Measurements from ENCODE around the gene TSHZ2.

Gene TSHZ2

DNA sequence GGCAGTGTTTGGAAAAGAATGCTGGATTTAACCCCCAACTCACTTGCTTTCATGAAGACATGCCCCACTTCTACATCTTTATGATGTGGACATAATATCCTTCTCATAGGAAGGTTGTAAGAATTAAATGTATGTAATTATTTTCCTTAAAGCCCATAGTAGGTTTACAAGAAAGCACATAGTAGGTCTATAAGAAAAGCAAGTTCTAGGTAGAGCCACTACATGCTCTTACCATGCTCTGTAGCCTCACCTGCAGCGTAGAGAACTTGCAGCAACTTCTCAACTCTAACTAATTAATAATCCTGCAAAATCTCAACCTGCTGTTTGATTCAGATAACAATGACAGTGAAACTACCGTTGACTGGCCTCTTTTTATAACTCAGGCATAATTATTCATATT lies 288.4 kb downstream of the TSHZ2 start:
- DNase-seq = no peak

DNA sequence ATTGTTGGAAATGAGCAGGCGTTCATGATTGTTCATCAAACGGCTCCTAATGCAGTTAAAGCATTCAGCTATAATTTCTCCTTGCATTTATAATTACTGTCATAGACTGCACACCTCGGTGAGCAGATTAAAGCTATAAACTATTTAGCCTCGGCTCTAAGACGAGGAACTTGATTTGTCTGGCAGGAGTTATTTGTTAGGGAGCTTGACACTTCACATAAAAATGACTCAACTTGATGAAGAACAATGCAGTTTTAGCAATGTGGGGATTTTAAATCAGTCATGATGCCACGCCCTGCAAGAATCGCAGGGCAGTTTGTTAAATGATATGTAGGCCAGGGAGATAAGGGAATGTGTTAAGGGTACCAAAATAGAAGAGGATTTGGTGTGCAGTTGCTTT lies 290.2 kb downstream of the TSHZ2 start:
- no peak for DNase-seq

DNA sequence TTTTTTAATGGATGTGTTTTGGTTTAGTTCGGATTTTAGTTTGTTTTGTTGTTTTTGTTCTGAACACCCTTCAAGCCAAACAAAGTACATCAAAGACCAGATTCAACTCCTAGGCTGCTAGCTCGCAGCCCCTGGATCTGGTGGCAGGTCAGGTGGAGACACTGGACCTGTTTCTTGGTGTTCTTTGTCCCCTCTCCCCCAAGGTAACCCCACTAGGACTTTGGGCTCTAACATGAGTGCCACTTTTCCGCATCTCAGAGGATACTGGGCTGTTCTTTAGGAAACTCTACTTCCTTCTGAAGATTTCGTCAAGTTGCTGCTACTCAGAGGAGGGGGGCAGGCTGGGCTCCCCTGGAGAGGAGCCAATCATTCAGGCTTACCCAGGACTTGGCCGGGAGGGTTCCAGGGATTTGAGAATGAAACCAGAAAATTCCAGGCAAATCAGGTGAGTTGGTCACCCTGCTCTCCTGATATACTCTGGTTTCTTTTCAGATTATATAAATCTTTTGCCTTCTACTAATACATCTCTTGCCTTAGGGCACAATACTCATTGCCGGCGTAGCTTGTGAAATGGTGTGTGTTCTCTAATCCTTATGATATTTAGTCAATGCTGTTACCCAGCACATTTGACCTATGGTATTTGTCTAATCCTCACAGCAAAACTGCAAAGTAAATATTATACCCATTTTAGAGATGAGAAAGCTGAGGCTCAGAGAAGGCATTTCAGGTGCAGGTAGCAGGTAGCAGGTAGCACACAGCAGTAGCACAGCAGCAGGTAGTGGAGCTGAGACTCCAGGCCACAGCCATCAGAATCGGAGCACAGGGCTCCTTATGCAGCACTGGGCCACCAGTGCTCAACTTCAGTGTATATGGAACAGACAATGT lies 291.6 kb downstream of the TSHZ2 start:
- no peak for DNase-seq

DNA sequence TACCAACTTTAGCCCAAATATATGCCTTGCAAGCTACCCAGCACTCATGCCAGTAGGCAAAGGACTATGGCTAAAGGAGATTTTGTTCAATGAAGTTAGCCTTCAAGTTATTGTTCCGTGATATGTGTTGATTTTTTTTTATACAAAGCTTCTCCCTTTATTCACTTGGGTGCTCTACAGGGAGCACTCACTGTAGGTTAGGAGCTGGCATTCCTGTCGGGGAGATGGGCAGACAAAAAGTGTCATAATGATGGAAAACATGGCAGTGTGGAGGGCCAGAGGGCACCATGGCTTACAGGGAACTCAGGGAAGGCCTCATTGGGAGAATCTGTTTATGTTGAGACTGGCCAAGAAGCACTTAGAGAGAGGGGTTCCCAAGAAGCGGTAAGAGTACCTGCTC lies 292.4 kb downstream of the TSHZ2 start:
- no peak for DNase-seq

DNA sequence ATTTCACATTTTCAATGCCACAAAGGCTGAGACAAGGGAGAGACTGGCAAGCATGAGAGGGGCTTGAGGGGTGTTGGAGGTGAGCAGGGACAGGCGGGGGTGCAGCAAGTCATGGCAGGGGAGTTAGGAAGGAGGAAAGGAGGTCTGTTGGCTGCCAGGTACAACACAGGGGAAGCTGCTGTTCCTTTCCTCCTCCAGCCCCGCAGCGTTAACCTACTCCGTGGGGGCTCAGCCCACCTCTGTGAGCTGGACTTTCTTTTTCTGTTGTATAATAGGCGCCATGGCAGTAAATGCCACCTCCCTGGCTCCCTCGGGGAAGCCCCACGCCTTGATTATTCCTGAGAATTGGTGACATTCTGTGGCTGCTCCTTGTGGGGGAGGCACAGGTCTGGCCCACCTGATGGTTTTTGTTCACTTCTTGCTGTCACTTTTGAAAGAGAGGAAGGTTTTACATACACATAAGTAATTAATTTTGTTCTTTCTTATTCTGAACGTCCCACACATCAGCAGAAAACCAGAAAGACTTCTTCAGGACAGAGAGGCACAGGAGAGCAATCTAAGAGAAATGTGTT lies 293.2 kb downstream of the TSHZ2 start:
- no peak for DNase-seq

DNA sequence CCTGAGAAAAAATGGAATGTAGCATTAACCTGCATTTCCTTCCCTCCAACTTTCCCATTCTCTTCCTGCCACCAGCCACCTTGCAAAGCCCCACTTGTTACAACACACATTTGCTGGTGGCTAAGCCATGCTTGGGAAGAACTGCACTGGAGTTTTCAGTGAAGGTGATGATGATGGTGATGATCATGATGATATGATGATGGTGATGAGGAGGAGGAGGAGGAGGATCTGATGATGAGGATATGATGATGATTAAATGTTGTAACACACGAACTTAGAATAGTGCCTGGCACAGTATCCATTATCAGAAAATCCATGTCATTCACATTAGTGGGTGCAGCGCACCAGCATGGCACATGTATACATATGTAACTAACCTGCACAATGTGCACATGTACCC lies 297.2 kb downstream of the TSHZ2 start:
- no peak for DNase-seq

DNA sequence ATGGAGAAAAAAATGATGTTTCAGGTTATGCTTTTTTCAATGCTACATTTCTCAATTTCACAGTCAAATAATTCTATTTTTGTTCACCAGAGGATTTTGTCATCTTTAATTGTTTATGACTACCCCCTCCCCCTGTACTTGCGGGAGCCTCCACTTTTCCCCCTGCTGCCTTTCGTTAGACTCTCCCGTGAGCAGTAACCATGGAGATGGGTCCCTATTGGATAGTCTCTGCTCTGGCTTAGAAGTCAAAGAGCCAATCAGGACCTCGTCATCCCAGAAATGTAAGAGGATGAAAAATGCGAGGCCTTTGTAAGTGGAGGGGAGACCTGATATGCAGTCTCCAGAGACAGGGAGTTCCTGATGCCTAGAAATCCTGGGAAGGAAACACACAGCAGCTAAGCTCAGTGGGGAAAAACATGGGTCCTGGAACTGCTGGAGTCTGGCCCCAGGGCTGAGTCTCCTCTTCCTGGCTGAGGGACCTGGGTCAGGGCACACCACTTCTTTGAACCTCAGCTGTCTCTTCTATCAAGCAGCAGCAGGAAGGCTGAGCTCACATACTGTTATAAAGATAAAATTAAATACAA lies 298.7 kb downstream of the TSHZ2 start:
- DNase-seq = no peak

DNA sequence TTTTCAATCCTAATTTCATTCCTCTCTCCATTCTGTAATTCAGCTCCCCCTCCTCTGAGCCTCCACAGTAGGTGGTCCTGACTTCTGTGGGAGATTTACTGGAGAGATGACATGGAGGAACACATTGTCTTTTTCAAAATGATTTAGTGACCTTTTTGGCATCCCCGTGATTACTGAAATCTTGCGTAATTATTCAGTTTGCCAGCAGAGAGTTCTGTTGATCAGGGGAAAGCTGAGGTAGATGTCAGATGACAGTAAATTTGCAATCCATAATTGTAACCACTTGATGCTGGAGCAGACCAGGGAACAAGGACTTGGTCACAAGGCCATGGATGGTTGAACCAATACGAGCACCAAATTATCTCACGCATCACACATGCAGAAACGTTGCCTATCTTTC lies 302.2 kb downstream of the TSHZ2 start:
- no peak for DNase-seq

DNA sequence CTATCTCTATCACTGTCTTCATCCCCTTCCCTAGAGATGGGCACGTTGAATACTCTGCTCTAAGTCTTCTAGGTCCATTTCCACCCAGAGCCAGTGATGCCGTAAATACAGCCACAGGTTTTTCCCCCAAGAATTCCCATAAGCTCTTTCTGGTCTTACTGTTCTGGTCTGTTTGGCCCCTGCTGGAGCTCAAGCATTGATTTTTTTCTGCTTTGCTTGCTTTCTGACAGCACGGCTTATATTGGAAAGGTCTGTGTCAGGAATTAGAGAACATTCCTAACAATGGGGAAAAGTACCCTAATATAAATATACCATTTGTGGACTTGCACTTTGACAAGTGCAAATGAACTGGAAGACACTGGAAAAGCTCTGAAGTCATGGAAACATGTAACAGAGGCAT lies 302.6 kb downstream of the TSHZ2 start:
- no peak for DNase-seq

DNA sequence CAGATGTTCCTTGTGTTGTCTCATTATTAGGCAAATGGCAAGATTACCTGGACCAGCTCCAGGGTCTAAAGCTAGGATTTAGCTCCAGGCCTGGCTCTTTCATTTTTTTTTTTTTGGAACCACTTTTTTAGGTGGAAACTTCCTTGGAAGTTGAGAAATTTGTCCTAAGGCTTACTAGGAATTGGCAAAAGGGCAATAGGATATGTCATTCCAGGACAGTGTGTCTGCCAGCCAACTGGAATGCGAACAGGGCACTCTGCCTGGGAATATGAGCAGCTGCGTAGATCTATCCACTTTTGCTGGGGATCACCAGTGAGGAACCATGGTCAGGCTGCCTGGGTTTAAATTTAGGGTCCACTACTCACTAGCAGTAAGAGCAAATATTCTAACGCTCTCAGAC lies 304.0 kb downstream of the TSHZ2 start:
- no peak for DNase-seq

DNA sequence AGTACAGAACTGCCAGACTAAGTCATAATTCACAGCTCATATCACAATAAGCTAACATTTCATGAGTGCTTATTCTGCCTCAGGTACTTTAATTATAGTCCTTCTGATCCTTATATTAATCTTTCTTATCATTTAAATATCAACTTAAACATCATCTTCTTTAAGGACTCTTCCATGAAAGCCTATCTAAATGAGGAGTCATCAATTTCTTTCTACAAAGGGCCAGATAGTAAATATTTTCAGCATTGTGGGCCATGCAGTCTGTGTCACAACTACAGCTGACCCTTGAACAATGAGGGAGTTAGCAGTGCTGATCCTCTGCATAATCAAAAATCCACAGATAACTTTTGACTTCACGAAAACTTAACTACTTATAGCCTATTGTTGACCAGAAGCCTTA lies 306.4 kb downstream of the TSHZ2 start:
- no peak for DNase-seq

DNA sequence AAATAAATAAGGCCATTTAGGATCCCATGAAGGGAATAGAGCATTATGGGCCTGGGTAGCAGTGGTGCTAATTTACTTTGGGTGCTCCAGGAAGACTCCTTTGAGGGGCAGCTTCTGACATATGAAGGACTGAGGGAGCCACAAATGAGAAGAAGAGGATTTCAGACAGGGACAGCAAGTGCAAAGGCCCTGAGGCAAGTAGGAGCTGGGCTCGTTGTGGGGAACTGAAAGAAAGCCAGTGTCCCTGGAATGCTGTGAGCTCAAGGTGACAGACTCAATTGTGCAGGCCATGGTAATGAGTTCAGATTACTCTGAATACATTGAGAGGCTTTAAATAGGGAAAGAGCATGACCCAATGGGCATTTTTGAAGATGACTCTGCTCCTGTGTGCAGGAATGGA lies 307.6 kb downstream of the TSHZ2 start:
- no peak for DNase-seq

DNA sequence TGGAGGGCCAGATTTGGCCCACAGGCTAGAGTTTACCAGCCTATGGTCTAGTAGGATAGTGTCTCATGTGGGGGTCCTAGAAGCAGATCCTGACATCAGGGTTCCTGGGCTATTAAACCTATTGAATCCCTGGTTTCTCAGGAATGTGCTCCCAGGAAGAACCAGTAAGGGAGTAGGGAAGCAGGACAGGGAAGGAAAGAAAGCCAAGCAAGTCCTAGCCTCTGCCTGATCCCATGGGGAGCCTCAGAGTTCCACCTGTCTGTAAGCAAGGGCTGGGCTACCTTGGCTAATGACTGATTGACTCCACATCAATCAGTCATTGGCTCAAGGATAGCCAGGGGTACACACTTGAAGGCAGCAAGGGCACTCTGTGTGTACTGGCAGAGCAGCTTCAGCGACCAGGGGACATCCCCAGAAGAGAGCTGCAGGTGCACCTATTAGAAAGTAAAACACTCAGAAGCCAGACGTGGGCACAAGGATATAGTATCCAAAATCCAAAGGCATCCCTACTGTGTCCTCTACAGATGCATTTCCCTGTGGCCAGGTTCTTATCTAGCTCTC lies 309.5 kb downstream of the TSHZ2 start:
- no peak for DNase-seq

DNA sequence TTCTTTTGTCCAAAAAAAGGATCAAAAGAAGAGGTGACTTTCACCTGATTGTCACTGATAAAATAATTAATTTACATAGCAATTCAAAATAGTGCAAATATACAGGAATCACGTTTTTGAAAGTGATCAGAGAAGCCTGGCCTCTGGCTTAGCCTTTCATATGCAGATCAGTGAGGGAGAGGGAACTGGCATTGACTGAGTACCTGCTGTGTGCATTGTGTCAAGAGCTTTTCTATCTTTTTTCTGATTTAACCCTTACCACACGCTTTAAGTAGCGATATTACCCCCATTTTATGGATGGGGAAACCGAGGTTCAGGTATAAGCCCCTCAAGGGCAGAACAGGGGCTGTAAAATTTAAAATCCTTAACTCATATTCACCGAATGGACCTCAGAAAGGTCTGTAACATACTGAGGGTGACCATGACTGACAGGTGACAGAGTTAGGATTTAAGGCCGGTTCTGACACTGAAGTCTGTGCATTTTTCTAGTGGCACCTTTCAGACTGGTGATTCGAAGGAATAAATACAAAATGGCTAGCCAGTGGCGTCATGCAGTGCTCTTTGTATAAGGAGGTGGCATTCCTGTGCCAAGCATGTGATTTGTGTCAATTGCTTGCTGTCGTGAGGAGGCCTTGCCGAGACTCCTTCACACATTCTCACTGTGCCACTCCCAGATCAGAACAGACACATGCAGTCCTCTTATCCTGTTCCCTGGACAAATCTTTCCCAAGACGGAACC lies 310.2 kb downstream of the TSHZ2 start:
- no peak for DNase-seq

DNA sequence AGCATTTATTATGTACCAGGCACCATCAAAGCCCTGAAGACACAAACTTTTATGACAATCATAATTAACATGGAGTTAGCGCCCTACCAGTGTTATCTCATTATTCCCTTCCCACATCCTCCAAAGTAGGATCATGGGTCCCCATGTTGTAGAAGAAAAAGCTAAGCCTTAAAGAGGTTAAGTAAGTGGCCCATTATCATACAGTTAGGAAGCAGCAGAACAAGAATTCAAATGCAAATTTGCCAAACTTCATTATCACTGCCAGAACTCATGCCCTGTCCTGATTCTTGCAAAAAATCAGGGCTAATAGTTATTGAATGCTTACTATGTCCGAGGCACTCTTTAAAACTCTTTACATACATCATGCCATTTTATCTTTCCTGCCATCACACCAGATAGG lies 310.9 kb downstream of the TSHZ2 start:
- no peak for DNase-seq

DNA sequence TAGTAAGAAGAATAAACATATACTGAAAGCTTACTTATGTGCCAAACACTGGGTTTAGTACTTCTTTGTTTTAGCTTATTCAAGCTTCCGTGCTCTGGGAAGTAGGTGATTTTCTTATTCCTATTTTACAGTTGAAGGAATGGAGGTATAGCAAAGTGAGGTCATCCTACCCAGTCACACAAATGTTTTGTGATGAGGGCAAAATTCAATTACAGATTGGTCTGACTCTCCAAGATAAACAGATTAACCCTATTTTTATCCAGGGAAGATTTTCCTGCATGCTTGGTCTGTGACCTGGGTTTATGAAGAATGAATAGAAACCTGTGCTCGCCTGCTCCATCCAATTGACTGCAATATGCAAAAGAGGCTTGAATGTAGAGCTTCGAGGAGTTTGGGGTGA lies 311.4 kb downstream of the TSHZ2 start:
- no peak for DNase-seq

DNA sequence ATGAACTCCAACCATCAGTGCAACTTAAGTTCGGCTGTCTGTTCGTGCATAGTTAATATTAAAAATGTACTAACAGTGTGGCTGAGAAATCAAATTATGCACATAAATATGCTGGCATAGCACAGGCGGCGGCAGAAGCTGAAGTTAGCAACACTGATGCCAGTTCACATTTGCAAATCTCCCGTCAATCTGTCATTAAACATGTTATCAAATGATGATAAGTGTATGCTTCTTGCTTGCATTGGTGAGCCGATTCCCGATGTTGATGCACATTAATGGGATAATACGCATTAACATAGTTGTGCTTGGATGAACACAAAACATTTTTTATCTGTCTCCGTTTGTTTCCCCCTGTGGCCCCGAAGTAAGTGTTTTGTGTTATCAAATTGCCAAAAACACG lies 312.1 kb downstream of the TSHZ2 start:
- DNase-seq = no peak

DNA sequence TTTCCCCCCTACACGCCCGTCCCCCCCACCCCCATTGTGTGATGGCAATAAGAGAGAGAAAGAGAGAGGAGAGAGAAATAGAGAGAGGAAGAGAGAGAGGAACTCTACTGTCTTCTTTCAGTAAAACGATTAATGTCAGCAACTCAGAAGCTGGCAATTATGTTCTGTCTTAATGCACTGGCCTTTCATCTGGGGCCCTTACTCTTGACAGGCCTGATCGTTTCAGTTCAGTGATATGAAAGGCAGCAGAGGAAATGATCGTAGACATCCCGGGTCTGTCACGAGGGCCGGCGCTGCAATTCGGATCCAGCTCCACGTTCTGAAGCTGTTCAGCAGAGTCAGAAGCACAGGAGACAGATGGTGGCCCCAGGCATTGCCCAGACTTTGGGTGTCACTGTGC lies 312.5 kb downstream of the TSHZ2 start:
- DNase-seq = no peak

DNA sequence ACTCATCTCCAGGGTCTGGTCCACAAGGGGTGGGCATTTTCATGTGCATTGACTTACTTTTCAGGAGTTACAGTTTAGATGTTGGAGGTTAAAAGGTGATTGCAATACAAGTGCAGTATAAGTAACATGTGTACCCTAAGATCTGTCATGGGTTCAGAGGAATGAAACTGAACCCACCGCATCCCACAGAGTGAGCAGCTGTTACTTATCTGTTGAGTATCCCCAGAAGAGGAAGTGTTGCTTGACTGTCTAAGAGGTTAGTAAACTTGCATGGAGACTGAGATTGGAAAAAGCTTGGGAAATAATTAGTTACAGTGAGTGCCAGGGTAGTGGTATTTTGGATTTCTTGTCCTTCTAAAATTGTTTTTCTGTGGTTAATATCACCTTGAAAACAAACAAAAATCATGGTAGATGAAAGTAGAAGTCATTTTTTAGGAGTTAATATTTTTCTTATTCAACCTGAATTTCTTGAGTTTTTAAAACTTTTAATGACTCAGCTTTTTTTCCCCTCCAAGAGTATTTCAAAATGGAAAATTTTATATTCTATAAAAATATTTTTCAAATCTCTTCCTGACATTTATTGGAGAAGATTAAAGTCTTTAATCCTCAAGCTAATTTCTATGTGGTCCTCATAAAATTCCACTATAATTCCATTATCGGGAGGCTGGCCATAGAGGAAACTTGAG lies 315.3 kb downstream of the TSHZ2 start:
- DNase-seq = no peak

DNA sequence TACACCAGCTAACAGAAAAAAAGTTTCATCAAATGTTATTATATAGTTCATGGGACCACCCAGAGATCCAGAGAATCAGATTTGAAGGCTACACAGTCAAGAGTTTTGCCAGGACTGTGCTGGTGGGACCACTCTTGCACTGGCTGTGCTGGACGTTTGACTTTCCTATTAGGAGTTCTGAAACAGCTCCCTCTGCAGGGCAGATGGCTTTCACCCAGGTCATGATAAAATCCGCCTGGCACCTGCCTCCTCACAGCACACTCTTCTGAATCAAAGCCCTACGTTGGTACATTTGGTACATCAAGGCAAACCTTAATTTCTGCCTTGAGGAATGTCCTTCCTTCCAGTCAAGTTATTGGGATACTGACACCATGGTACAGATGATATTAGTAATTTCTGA lies 319.4 kb downstream of the TSHZ2 start:
- DNase-seq = no peak

DNA sequence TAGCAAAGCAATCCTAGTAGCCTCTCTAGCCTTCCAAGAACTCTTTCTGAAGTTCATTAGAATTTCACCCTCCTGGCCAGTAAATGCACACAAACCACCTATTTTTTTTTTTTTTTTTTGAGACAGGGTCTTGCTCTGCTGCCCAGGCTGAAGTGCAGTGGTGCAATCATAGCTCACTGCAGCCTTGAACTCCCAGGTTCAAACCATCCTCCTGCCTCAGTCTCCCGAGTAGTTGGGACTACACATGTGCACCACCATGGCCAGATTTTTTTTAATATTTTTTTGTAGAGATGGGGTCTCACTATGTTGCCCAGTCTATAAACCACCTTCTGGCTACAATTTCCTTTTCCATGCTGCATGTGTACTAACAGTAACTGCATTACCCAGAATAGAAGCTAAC lies 320.2 kb downstream of the TSHZ2 start:
- DNase-seq = no peak

DNA sequence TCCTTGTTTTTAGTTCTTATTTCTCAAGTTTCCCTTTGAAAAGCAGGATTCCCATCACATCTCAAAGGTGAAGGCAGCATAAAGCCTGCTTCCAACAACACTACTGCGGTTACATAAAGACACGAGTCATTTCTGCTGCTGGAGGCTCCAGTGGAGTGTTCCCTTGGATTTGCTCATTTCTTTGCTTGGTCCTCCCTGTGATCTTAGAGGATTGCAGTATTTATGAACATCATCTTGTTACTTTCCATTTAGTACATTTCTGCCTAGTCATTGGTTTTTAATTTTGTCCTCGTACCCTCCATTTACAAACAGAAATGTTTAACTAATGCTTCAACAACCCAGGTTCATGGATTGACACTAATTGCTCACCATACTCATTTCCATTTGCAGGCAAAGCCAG lies 322.6 kb downstream of the TSHZ2 start:
- DNase-seq = no peak

DNA sequence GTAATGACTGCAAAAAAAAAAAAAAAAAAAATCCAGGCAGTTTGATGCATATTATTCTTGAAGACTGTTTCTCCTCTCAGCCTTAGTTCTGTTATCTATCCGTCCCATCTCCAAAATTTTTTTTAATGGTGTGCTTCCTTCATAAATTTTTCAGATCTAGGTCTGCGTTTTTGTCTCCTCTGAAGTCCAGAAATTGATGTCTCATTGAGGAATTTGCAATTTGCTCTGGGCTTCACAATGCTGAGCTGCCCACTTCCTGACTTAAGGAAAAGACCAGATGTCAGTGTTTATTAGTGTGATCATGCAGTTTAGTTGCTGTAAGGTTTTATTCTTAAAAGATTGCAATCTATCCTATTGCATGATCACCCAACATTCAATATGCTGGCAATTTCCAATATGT lies 323.9 kb downstream of the TSHZ2 start:
- no peak for DNase-seq

All from DMS153 (cell line).